ENCODE data around the gene SLC17A8. TPM values are rescaled to one million over a fixed set of nuclear protein-coding genes. Genes with fewer than 3 reads are reported as not detected.

Gene SLC17A8
- total RNA-seq, 1 donor from 2014 or later = not detected

- DNase-seq = no peak
- intact Hi-C loops (cut with micrococcal nuclease) = no loop called here
- no peak for ATAC-seq
These were observed 103.8 kb downstream of the SLC17A8 start for GRCh38 chr12:100460702-100461101.

DNA sequence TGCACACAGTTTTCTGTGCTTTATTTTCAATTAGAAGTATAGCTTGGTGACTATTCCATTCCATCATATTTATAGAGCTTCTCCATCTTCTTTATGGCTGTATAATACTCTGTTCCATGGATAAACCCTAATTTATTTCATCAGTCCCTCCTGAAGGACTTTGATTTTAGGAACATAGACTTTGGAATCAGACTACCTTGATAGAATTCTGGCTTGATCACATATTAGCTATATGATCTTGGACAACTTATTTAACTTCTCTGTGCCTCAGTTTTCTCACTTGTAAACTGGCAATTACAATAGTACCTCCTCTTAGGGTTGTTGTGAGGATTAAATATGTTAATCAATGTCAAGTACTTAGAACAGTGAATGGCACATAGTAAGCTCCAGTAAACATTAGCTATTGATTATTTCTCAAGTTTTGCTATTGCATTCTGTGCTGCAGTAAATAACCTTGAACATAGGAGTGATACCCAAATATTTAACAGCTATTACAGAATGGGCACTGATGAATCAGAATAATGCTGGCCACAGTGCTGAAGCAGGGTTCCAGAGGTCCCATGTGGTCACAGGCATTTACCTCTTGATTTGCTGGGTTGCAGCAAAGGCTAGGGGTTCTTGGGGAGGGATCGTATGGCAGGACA lies 104.6 kb downstream of the SLC17A8 start:
- DNase-seq (no peak), ATAC-seq (no peak)
- intact Hi-C loops (cut with micrococcal nuclease) = no loop called here

- intact Hi-C loops (cut with micrococcal nuclease) = no loop called here
- no peak for DNase-seq
- ATAC-seq = no peak
These were observed 106.8 kb downstream of the SLC17A8 start for GRCh38 chr12:100463661-100464060.

DNA sequence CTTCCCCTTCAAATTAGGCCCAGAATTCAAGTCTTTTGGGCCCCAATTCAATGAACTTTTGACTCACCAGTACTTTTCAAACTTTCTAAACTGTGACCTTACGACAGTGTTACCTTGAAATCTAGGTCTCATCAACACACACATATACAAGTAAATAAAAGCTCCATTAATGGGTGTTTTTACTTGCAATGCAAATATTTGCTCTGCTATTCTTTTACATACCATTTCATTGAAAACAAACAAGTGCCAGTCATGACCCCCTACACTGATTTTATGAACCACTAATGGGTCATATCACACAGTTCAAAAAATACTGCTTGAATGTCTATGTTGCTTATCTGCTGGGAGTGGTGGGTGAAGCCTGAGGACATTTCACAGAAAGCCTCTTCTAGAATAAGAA lies 107.7 kb downstream of the SLC17A8 start:
- intact Hi-C loops (cut with micrococcal nuclease) = no loop called here
- ATAC-seq = no peak
- no peak for DNase-seq

GRCh38 chr12:100468126-100468525 lies 111.3 kb downstream of the SLC17A8 start:
- intact Hi-C loops (cut with micrococcal nuclease) = no loop called here
- no peak for ATAC-seq
- no peak for DNase-seq

Other genes with a start within 250 kb of the SLC17A8 start
- gene BLTP3B, start 214.2 kb upstream of the SLC17A8 start, total RNA-seq = 12.0 TPM
- 23.8 TPM for gene ACTR6, start 156.3 kb upstream of the SLC17A8 start, total RNA-seq
- 0.40 TPM for gene DEPDC4, start 90.0 kb upstream of the SLC17A8 start, total RNA-seq
- 29.7 TPM for gene SCYL2, start 89.9 kb upstream of the SLC17A8 start, total RNA-seq
- not detected for gene NR1H4, start 116.8 kb downstream of the SLC17A8 start, total RNA-seq
- gene GAS2L3, start 216.6 kb downstream of the SLC17A8 start, total RNA-seq = 2.5 TPM